NCI-H524 treated with DMSO at 0.1 percent for 48 hours (cell line): ENCODE data around the gene PARP14.
"Not testable (repeated sequence)": the region's sequence is repeated elsewhere in the genome, so short reads cannot be mapped to it uniquely, and the experiment has no call there.

ENCODE experiments used
- DNase-seq: peaks from one replicate; lab custom pipeline; 2025; lab: John Stamatoyannopoulos, UW

PARP14 gene

GRCh38 chr3:122725106-122725505 lies 44.5 kb downstream of the PARP14 start:
- DNase-seq, result no peak

GRCh38 chr3:122727294-122727693 lies 46.7 kb downstream of the PARP14 start:
- no peak for DNase-seq

GRCh38 chr3:122727766-122728165 lies 47.1 kb downstream of the PARP14 start:
- DNase-seq, result no peak

GRCh38 chr3:122728186-122728585 lies 47.5 kb downstream of the PARP14 start:
- no peak for DNase-seq

GRCh38 chr3:122728756-122729514 lies 48.3 kb downstream of the PARP14 start:
- DNase-seq, result no peak

GRCh38 chr3:122730240-122730639 lies 49.6 kb downstream of the PARP14 start:
- DNase-seq, result peak; percentile 97

- DNase-seq, result not testable (repeated sequence)
Measured at GRCh38 chr3:122732682-122733525, 52.3 kb downstream of the PARP14 start.

- DNase-seq, result no peak
Measured at GRCh38 chr3:122739172-122739571, 58.5 kb downstream of the PARP14 start.

- DNase-seq, result no peak
Measured at GRCh38 chr3:122742234-122742633, 61.6 kb downstream of the PARP14 start.

GRCh38 chr3:122743581-122744120 lies 63.0 kb downstream of the PARP14 start:
- no peak for DNase-seq

GRCh38 chr3:122745369-122746021 lies 64.9 kb downstream of the PARP14 start:
- DNase-seq, result no peak

- not testable (repeated sequence) for DNase-seq
Measured at GRCh38 chr3:122747295-122747694, 66.7 kb downstream of the PARP14 start.

- DNase-seq, result no peak
Measured at GRCh38 chr3:122748347-122748746, 67.7 kb downstream of the PARP14 start.

- no peak for DNase-seq
Measured at GRCh38 chr3:122754929-122755328, 74.3 kb downstream of the PARP14 start.

GRCh38 chr3:122755491-122755890 lies 74.9 kb downstream of the PARP14 start:
- no peak for DNase-seq

- DNase-seq, result no peak
Measured at GRCh38 chr3:122758877-122759560, 78.4 kb downstream of the PARP14 start.

- no peak for DNase-seq
Measured at GRCh38 chr3:122760453-122761271, 80.0 kb downstream of the PARP14 start.

- no peak for DNase-seq
Measured at GRCh38 chr3:122766430-122766829, 85.8 kb downstream of the PARP14 start.

GRCh38 chr3:122767540-122768372 lies 87.1 kb downstream of the PARP14 start:
- DNase-seq, result no peak
